Sigmoid colon (tissue), 7 donors: Measurements from ENCODE around the gene ZNF213. TPM values are rescaled to one million over a fixed set of nuclear protein-coding genes. Genes with fewer than 3 reads are reported as not detected.

Experiments used
- DNase-seq: peaks from one replicate; pipeline ENCODE4 v3.0.0-alpha.2; 2019
- H3K27ac ChIP-seq, 4 donors: fragments of 200-600 bp; sonication (generic); one replicate each; pipeline ENCODE4 v1.5.1; 2016 to 2019; ENCODE audit warnings: mild to moderate bottlenecking in 1 of 4
- H3K27me3 ChIP-seq, 3 donors: fragments of 200-600 bp; sonication (generic); one replicate each; pipeline ENCODE4 v1.5.1; 2019; ENCODE audit warnings: mild to moderate bottlenecking in 1 of 3
- H3K36me3 ChIP-seq, 4 donors: fragments of 200-600 bp; sonication (generic); one replicate each; pipeline ENCODE4 v1.5.1; 2016 to 2019
- H3K4me1 ChIP-seq, 4 donors: fragments of 200-600 bp; sonication (generic); one replicate each; pipeline ENCODE4 v1.5.1; 2017 to 2019
- H3K4me3 ChIP-seq, 4 donors: fragments of 200-600 bp; sonication (generic); one replicate each; pipeline ENCODE4 v1.5.1; 2017 to 2019; ENCODE audit warnings: mild to moderate bottlenecking in 2 of 4, moderate library complexity in 1 of 4
- H3K9me3 ChIP-seq, 4 donors: fragments of 200-600 bp in 3 of 4; sonication (generic) in 3 of 4; one replicate each; pipeline versions ENCODE4 v1.5.1 to v1.6.1; 2013 to 2019
- CTCF ChIP-seq, 4 experiments: fragments of 450-650 bp in 3 of 4; fragments of 200-600 bp in 1 of 4; IDR thresholded peaks; one replicate each; pipeline ENCODE4 v1.5.1; 2016 to 2019; ENCODE audit warnings: antibody characterized with exemption in 4 of 4, mild to moderate bottlenecking in 3 of 4, moderate library complexity in 2 of 4
- EP300 ChIP-seq, 4 donors: sonication (generic); formaldehyde crosslinking; IDR thresholded peaks; one replicate each; pipeline ENCODE4 v1.6.1; 2017; ENCODE audit warnings: antibody characterized with exemption in 4 of 4
- POLR2A ChIP-seq, 2 donors: fragments of 450-650 bp; IDR thresholded peaks; one replicate each; pipeline ENCODE4 v1.6.1; 2016; ENCODE audit warnings: antibody characterized with exemption in 2 of 2, mild to moderate bottlenecking in 2 of 2, moderate library complexity in 2 of 2
- POLR2AphosphoS5 ChIP-seq, 4 donors: sonication (generic); formaldehyde crosslinking; IDR thresholded peaks; one replicate each; pipeline ENCODE4 v1.6.1; 2017; ENCODE audit warnings: antibody characterized with exemption in 4 of 4
- WGBS, 2 donors: extraction: QIAGEN DNeasy Blood & Tissue Kit; methylation state at CpG; one replicate each; pipeline ENCODE4 v1.1.7; 2013; 5-methylcytosine and 5-hydroxymethylcytosine counted together
- intact Hi-C: fragments of 100-400 bp; cut with DNase I; formaldehyde crosslinking; loops from one replicate; pipeline ENCODE4 v1.15.1; 2023
- polyA plus RNA-seq, 3 donors: library from polyadenylated mRNA; stranded (reverse); fragments of 200-250 nt; gene quantifications; one replicate each; pipeline ENCODE4 v1.2.3, GENCODE V29; 2013
- total RNA-seq, 4 donors: library from RNA; depleted of rRNA; stranded (reverse); fragments of >200 nt; gene quantifications; one replicate each; pipeline ENCODE4 v1.1.0, GENCODE V29; 2016
- donor health status: healthy with polysubstance abuse.
- donor health status: Bipolar disorder and iron deficiency.
- donor health status: healthy.

Gene ZNF213
- total and polyA plus RNA-seq, 7 donors, result 2.6 to 11.3 (median 7.2) TPM

GRCh38 chr16:3087243-3088235 is 47.3 kb upstream of the ZNF213 start:
- DNase-seq, result no peak
- peak overlapping the region; percentile 11 to 60 (median 31) for H3K27ac ChIP-seq
- peaks cover 0 to 9% (median 7%) of the 10 kb centered on the region in 3 donors for H3K27me3 ChIP-seq
- WGBS, 2 donors, result 64 to 78% methylated on average over 18 of the region's 18 CpGs
- H3K9me3 ChIP-seq, result no peaks in the 10 kb centered on the region
- TF ChIP-seq POLR2AphosphoS5 (IDR thresholded peaks at IDR 0.05) (no peak), POLR2A (IDR thresholded peaks at IDR 0.05) (no peak), CTCF (IDR thresholded peaks at IDR 0.05) (no peak), EP300 (IDR thresholded peaks at IDR 0.05) (no peak)
- no peaks in the 10 kb centered on the region for H3K36me3 ChIP-seq
- peak overlapping the region in 3 of 4 donors; percentile 17 to 33 (median 19) for H3K4me3 ChIP-seq
- intact Hi-C loops, result no loop called here
- H3K4me1 ChIP-seq, result no peaks in the 10 kb centered on the region

- no peaks in the 10 kb centered on the region for H3K4me1 ChIP-seq
- TF ChIP-seq CTCF (IDR thresholded peaks at IDR 0.05) (no peak), EP300 (IDR thresholded peaks at IDR 0.05) (no peak), POLR2A (IDR thresholded peaks at IDR 0.05) (no peak)
- H3K27ac ChIP-seq, result no peak overlapping the region
- no peaks in the 10 kb centered on the region for H3K36me3 ChIP-seq
- WGBS, 2 donors, result 74 to 84% methylated on average over 7 of the region's 7 CpGs
- peaks cover 0 to 13% (median 13%) of the 10 kb centered on the region in 3 donors for H3K27me3 ChIP-seq
- no peak for DNase-seq
- no peaks in the 10 kb centered on the region for H3K9me3 ChIP-seq
- no peak overlapping the region for H3K4me3 ChIP-seq
- intact Hi-C loops, result no loop called here
Observed at GRCh38 chr16:3088450-3088849, 46.4 kb upstream of the ZNF213 start.

- intact Hi-C loops, result no loop called here
- H3K27me3 ChIP-seq, result peaks cover 0 to 13% (median 13%) of the 10 kb centered on the region in 3 donors
- no peak for DNase-seq
- WGBS, 2 donors, result 95 to 96% methylated on average over 71 of the region's 71 CpGs
- H3K9me3 ChIP-seq, result no peaks in the 10 kb centered on the region
- H3K36me3 ChIP-seq, result no peaks in the 10 kb centered on the region
- H3K4me3 ChIP-seq, result no peak overlapping the region
- no peak for TF ChIP-seq POLR2A (IDR thresholded peaks at IDR 0.05)
- TF ChIP-seq POLR2AphosphoS5 (IDR thresholded peaks at IDR 0.05), result no peak
- no peak for TF ChIP-seq EP300 (IDR thresholded peaks at IDR 0.05)
- TF ChIP-seq CTCF (IDR thresholded peaks at IDR 0.05), result no peak
- H3K27ac ChIP-seq, result no peak overlapping the region
- no peaks in the 10 kb centered on the region for H3K4me1 ChIP-seq
Observed at GRCh38 chr16:3088925-3089716, 45.7 kb upstream of the ZNF213 start.

- no peaks in the 10 kb centered on the region for H3K36me3 ChIP-seq
- H3K4me1 ChIP-seq, result no peaks in the 10 kb centered on the region
- no peak for DNase-seq
- no peaks in the 10 kb centered on the region for H3K9me3 ChIP-seq
- intact Hi-C loops, result no loop called here
- TF ChIP-seq POLR2A (IDR thresholded peaks at IDR 0.05), result no peak
- TF ChIP-seq POLR2AphosphoS5 (IDR thresholded peaks at IDR 0.05), result no peak
- TF ChIP-seq EP300 (IDR thresholded peaks at IDR 0.05), result no peak
- no peak for TF ChIP-seq CTCF (IDR thresholded peaks at IDR 0.05)
- H3K4me3 ChIP-seq, result no peak overlapping the region
- no peak overlapping the region for H3K27ac ChIP-seq
- 98% methylated on average over 81 of the region's 81 CpGs for WGBS, 2 donors
- H3K27me3 ChIP-seq, result peaks cover 0 to 13% (median 13%) of the 10 kb centered on the region in 3 donors
Observed at GRCh38 chr16:3089717-3090592, 44.9 kb upstream of the ZNF213 start.
